Stimulated activated CD4-positive, alpha-beta T cell treated with anti-CD3 and anti-CD28 coated beads, Interleukin-15, amount 100 ng/mL, for 24 hours (primary cell): ENCODE measurements around the gene CDH13.

Experiments used
- DNase-seq: peaks from one replicate; pipeline ENCODE4 v3.0.0-alpha.2; 2020

Gene CDH13

GRCh38 chr16:82626791-82627261 lies at the start of gene CDH13:
Gene CDH13 (plus strand): TSS chr16:82626969.
- DNase-seq, result no peak

GRCh38 chr16:82580298-82580890 lies 46.4 kb upstream of the CDH13 start:
- DNase-seq, result no peak

GRCh38 chr16:82582975-82583374 lies 43.8 kb upstream of the CDH13 start:
- no peak for DNase-seq

GRCh38 chr16:82583422-82583821 lies 43.3 kb upstream of the CDH13 start:
- no peak for DNase-seq

- DNase-seq, result no peak
Measured at GRCh38 chr16:82584553-82585152, 42.1 kb upstream of the CDH13 start.

- DNase-seq, result no peak
Measured at GRCh38 chr16:82585675-82586074, 41.1 kb upstream of the CDH13 start.

- DNase-seq, result no peak
Measured at GRCh38 chr16:82586130-82586529, 40.6 kb upstream of the CDH13 start.

GRCh38 chr16:82587289-82587688 lies 39.5 kb upstream of the CDH13 start:
- no peak for DNase-seq

GRCh38 chr16:82589407-82589806 lies 37.4 kb upstream of the CDH13 start:
- DNase-seq, result no peak

GRCh38 chr16:82594114-82594513 lies 32.7 kb upstream of the CDH13 start:
- DNase-seq, result no peak

- no peak for DNase-seq
Measured at GRCh38 chr16:82598771-82599170, 28.0 kb upstream of the CDH13 start.

GRCh38 chr16:82601989-82602640 lies 24.7 kb upstream of the CDH13 start:
- DNase-seq, result no peak

GRCh38 chr16:82603784-82604411 lies 22.9 kb upstream of the CDH13 start:
- no peak for DNase-seq

- no peak for DNase-seq
Measured at GRCh38 chr16:82605076-82605475, 21.7 kb upstream of the CDH13 start.

- DNase-seq, result no peak
Measured at GRCh38 chr16:82605863-82606620, 20.7 kb upstream of the CDH13 start.

- DNase-seq, result no peak
Measured at GRCh38 chr16:82609140-82609539, 17.6 kb upstream of the CDH13 start.

- no peak for DNase-seq
Measured at GRCh38 chr16:82612263-82612662, 14.5 kb upstream of the CDH13 start.

GRCh38 chr16:82616356-82616755 lies 10.4 kb upstream of the CDH13 start:
- no peak for DNase-seq

- no peak for DNase-seq
Measured at GRCh38 chr16:82621781-82622180, 5.0 kb upstream of the CDH13 start.

- no peak for DNase-seq
Measured at GRCh38 chr16:82623241-82623640, 3.5 kb upstream of the CDH13 start.

- DNase-seq, result no peak
Measured at GRCh38 chr16:82625066-82625968, 1.5 kb upstream of the CDH13 start.

GRCh38 chr16:82628088-82628423 lies 1.3 kb downstream of the CDH13 start:
- no peak for DNase-seq
